Stimulated activated CD8-positive, alpha-beta memory T cell treated with anti-CD3 and anti-CD28 coated beads, Interleukin-15, amount 100 ng/mL, for 1 hour (primary cell): ENCODE data around the gene S100A5.
"Not testable (repeated sequence)": the region's sequence is repeated elsewhere in the genome, so short reads cannot be mapped to it uniquely, and the experiment has no call there.

Experiments used
- DNase-seq: peaks from one replicate; pipeline ENCODE4 v3.0.0-alpha.2; 2020; ENCODE audit warnings: low read depth

Gene S100A5

GRCh38 chr1:153532769-153533599, 7.8 kb downstream of the S100A5 start:
- no peak for DNase-seq

GRCh38 chr1:153532181-153532580, 8.6 kb downstream of the S100A5 start:
- no peak for DNase-seq

GRCh38 chr1:153531638-153532037, 9.1 kb downstream of the S100A5 start:
- DNase-seq: no peak

- no peak for DNase-seq
Observed at GRCh38 chr1:153527683-153528040, 13.1 kb downstream of the S100A5 start.

- no peak for DNase-seq
Observed at GRCh38 chr1:153527023-153527682, 13.6 kb downstream of the S100A5 start.

- DNase-seq: no peak
Observed at GRCh38 chr1:153526132-153526543, 14.6 kb downstream of the S100A5 start.

- no peak for DNase-seq
Observed at GRCh38 chr1:153525088-153525728, 15.5 kb downstream of the S100A5 start.

- not testable (repeated sequence) for DNase-seq
Observed at GRCh38 chr1:153522353-153523048, 18.2 kb downstream of the S100A5 start.

GRCh38 chr1:153521808-153522207, 18.9 kb downstream of the S100A5 start:
- DNase-seq: not testable (repeated sequence)

GRCh38 chr1:153520818-153521476, 19.8 kb downstream of the S100A5 start:
- DNase-seq: no peak

- not testable (repeated sequence) for DNase-seq
Observed at GRCh38 chr1:153520137-153520691, 20.5 kb downstream of the S100A5 start.

- DNase-seq: no peak
Observed at GRCh38 chr1:153519242-153519641, 21.5 kb downstream of the S100A5 start.

- no peak for DNase-seq
Observed at GRCh38 chr1:153515504-153516394, 25.0 kb downstream of the S100A5 start.

GRCh38 chr1:153513666-153514065, 27.1 kb downstream of the S100A5 start:
- no peak for DNase-seq

GRCh38 chr1:153513023-153513422, 27.7 kb downstream of the S100A5 start:
- DNase-seq: no peak

- peak; percentile 68 for DNase-seq
Observed at GRCh38 chr1:153510984-153511410, 29.7 kb downstream of the S100A5 start.

GRCh38 chr1:153509729-153510354, 30.9 kb downstream of the S100A5 start:
- DNase-seq: peak; percentile 38

- DNase-seq: no peak
Observed at GRCh38 chr1:153509036-153509435, 31.7 kb downstream of the S100A5 start.

- no peak for DNase-seq
Observed at GRCh38 chr1:153507926-153508583, 32.7 kb downstream of the S100A5 start.
